Upper lobe of left lung (tissue), 6 donors: ENCODE data around the gene CDH26. TPM values are rescaled to one million over a fixed set of nuclear protein-coding genes. Genes with fewer than 3 reads are reported as not detected.
A peak's percentile ranks its signal among the peaks of the same experiment; 100 is the strongest.

Experiments
- ATAC-seq, 2 donors: fragments of 200-7000 bp; cut with Tn5 transposase; one replicate each; pipeline ENCODE4 v1.9.1; 2022; ENCODE audit warnings: mild to moderate bottlenecking in 2 of 2, moderate library complexity in 2 of 2; ENCODE audit not compliant: low FRiP score in 2 of 2
- DNase-seq, 2 donors: peaks; one replicate each; pipeline ENCODE4 v3.0.0-alpha.2; 2019 to 2020
- H3K27ac ChIP-seq, 4 donors: fragments of 200-600 bp; sonication (generic); one replicate each; pipeline ENCODE4 v1.5.1; 2016 to 2019
- H3K27me3 ChIP-seq, 4 donors: fragments of 200-600 bp; sonication (generic); one replicate each; pipeline ENCODE4 v1.5.1; 2017 to 2019
- H3K36me3 ChIP-seq, 4 donors: fragments of 200-600 bp; sonication (generic); one replicate each; pipeline ENCODE4 v1.5.1; 2016 to 2019
- H3K4me1 ChIP-seq, 4 donors: fragments of 200-600 bp; sonication (generic); one replicate each; pipeline ENCODE4 v1.5.1; 2018 to 2019
- H3K4me3 ChIP-seq, 4 donors: fragments of 200-600 bp; sonication (generic); one replicate each; pipeline ENCODE4 v1.5.1; 2017 to 2019; ENCODE audit warnings: mild to moderate bottlenecking in 2 of 4, moderate library complexity in 1 of 4
- H3K9me3 ChIP-seq, 4 donors: fragments of 200-600 bp; sonication (generic); one replicate each; pipeline ENCODE4 v1.5.1; 2018 to 2019
- EP300 ChIP-seq, 4 donors: sonication (generic); formaldehyde crosslinking; IDR thresholded peaks; one replicate each; pipeline ENCODE4 v1.5.1; 2017; ENCODE audit warnings: antibody characterized with exemption in 4 of 4, control low read depth in 2 of 4
- POLR2A ChIP-seq, 4 donors: fragments of 450-650 bp; IDR thresholded peaks; one replicate each; pipeline ENCODE4 v1.5.1; 2016 to 2017; ENCODE audit warnings: antibody characterized with exemption in 4 of 4, mild to moderate bottlenecking in 2 of 4
- POLR2AphosphoS5 ChIP-seq, 2 donors: sonication (generic); formaldehyde crosslinking; IDR thresholded peaks; one replicate each; pipeline ENCODE4 v1.5.1; 2017; ENCODE audit warnings: antibody characterized with exemption in 2 of 2
- WGBS, 2 donors: methylation state at CpG; one replicate each; pipeline ENCODE4 v1.1.5; 2017 to 2018; 5-methylcytosine and 5-hydroxymethylcytosine counted together
- total RNA-seq, 6 donors: library from RNA; depleted of rRNA in 4 of 6; stranded (reverse); fragments of >200 nt in 4 of 6; gene quantifications; one replicate each; pipeline versions ENCODE4 v1.1.0 to v1.2.1, GENCODE V29; 2016 to 2021
- TF ChIP-seq, protein P1 (sequence below), 6 experiments: fragments of 450-650 bp in 4 of 6; fragments of 200-600 bp in 2 of 6; sonication (generic) in 2 of 6; IDR thresholded peaks; one replicate each; pipeline ENCODE4 v1.5.1; 2016 to 2019; ENCODE audit warnings: antibody characterized with exemption in 6 of 6
- donor health status: DM: no; HTN: no; CAD: no; lungs with moderate emphysema.
- donor health status: DM: no; HTN: yes; CAD: no; lungs with severe emphysema.

CDH26 gene
- total RNA-seq, 6 donors from 2014 or later: 4.0 to 18.9 (median 11.1) TPM

DNA sequence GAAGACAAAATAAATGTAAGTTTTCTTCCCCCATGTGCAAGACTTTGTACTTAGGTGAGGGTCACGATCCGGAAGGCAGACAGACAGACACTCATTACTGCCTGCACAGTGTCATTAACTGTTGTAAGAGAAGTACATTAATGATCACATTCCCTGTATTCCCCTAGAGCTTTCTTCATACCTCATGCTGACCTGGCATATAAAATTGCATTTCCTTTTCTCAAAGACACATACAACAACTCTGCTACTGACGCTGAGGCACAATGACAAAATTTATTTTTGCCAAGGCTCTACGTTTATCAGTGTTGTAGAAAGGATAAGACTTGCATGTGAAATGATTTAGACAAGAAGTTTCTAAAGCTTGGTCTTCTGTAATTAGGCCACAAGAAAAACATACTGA is 21.8 kb upstream of the CDH26 start:
- H3K27ac ChIP-seq: peak overlapping the region in 1 of 4 donors; percentile 12
- 74 to 77% methylated on average over 4 of the region's 4 CpGs for WGBS, 2 donors
- ATAC-seq: no peak
- no peaks in the 10 kb centered on the region for H3K9me3 ChIP-seq
- TF ChIP-seq POLR2AphosphoS5 (IDR thresholded peaks at IDR 0.05): no peak
- TF ChIP-seq, protein P1, sequence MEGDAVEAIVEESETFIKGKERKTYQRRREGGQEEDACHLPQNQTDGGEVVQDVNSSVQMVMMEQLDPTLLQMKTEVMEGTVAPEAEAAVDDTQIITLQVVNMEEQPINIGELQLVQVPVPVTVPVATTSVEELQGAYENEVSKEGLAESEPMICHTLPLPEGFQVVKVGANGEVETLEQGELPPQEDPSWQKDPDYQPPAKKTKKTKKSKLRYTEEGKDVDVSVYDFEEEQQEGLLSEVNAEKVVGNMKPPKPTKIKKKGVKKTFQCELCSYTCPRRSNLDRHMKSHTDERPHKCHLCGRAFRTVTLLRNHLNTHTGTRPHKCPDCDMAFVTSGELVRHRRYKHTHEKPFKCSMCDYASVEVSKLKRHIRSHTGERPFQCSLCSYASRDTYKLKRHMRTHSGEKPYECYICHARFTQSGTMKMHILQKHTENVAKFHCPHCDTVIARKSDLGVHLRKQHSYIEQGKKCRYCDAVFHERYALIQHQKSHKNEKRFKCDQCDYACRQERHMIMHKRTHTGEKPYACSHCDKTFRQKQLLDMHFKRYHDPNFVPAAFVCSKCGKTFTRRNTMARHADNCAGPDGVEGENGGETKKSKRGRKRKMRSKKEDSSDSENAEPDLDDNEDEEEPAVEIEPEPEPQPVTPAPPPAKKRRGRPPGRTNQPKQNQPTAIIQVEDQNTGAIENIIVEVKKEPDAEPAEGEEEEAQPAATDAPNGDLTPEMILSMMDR (IDR thresholded peaks at IDR 0.05): no peak
- no peak for TF ChIP-seq EP300 (IDR thresholded peaks at IDR 0.05)
- no peak for TF ChIP-seq POLR2A (IDR thresholded peaks at IDR 0.05)
- no peak for DNase-seq
- peaks cover 36 to 53% (median 46%) of the 10 kb centered on the region in 4 donors for H3K4me1 ChIP-seq
- H3K36me3 ChIP-seq: peaks cover 0 to 6% (median 0%) of the 10 kb centered on the region in 4 donors
- no peaks in the 10 kb centered on the region for H3K27me3 ChIP-seq
- no peak overlapping the region for H3K4me3 ChIP-seq

DNA sequence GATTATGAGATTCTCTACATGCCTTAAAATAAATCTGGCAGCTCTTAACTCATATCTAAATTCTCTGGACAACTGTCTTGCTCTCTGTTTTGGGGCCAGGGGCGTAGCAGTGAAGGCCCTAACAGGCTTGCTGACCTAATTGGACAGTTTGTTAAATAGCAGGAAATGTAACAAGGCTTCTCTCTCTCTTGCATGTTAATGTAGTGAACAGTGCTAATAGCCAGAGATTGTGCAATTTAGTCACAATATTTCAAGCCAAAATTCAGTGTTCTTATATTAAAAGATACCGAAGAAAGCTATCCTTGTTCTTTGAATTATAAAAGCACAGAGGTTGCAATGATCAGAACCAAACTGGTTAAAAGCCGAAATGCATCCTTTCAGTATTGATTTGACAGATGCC is 21.1 kb upstream of the CDH26 start:
- TF ChIP-seq, protein P1 (IDR thresholded peaks at IDR 0.05): no peak
- TF ChIP-seq POLR2AphosphoS5 (IDR thresholded peaks at IDR 0.05) (no peak), EP300 (IDR thresholded peaks at IDR 0.05) (no peak), POLR2A (IDR thresholded peaks at IDR 0.05) (no peak)
- H3K27ac ChIP-seq: peak overlapping the region in 1 of 4 donors; percentile 96
- WGBS, 2 donors: 59 to 62% methylated on average over 3 of the region's 3 CpGs

DNA sequence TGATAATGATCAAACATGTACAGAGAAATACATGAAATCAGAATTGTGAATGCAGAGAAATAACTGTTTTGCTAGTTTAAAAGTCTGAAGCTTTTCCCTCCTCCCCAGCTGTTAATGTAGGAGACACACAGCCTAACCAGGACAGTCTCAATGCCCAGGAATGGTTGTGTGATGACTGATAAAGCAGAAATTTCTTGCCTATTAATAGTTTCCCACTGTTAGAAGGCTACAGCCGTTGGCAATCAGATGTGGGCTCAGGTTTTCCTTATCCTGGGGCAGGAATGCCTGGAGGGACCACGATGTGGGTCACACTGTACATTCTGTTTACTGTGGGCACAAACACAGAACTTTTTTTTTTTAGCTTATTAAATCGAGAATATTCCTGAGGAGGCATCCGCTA is 20.0 kb upstream of the CDH26 start:
- DNase-seq (no peak), ATAC-seq (no peak)
- no peaks in the 10 kb centered on the region for H3K9me3 ChIP-seq
- H3K4me3 ChIP-seq: peak overlapping the region in 1 of 4 donors; percentile 74
- peaks cover 40 to 61% (median 56%) of the 10 kb centered on the region in 4 donors for H3K4me1 ChIP-seq
- no peaks in the 10 kb centered on the region for H3K27me3 ChIP-seq
- H3K36me3 ChIP-seq: peaks cover 5 to 17% (median 7%) of the 10 kb centered on the region in 4 donors
- TF ChIP-seq, protein P1 (IDR thresholded peaks at IDR 0.05): no peak
- TF ChIP-seq EP300 (IDR thresholded peaks at IDR 0.05): no peak
- TF ChIP-seq POLR2AphosphoS5 (IDR thresholded peaks at IDR 0.05): no peak
- TF ChIP-seq POLR2A (IDR thresholded peaks at IDR 0.05): no peak
- 71% methylated on average over 4 of the region's 4 CpGs for whole genome bisulfite sequencing, 2 donors
- H3K27ac ChIP-seq: peak overlapping the region in 2 of 4 donors; percentile 20 to 96

More for the DNA sequence above, 21.1 kb upstream of the CDH26 start:
- ATAC-seq (no peak), DNase-seq (no peak)
- Histone ChIP-seq H3K36me3 (peaks cover 0 to 6% (median 0%) of the 10 kb centered on the region in 4 donors), H3K27me3 (no peaks in the 10 kb centered on the region), H3K4me1 (peaks cover 40 to 61% (median 52%) of the 10 kb centered on the region in 4 donors), H3K9me3 (no peaks in the 10 kb centered on the region), H3K4me3 (no peak overlapping the region)

DNA sequence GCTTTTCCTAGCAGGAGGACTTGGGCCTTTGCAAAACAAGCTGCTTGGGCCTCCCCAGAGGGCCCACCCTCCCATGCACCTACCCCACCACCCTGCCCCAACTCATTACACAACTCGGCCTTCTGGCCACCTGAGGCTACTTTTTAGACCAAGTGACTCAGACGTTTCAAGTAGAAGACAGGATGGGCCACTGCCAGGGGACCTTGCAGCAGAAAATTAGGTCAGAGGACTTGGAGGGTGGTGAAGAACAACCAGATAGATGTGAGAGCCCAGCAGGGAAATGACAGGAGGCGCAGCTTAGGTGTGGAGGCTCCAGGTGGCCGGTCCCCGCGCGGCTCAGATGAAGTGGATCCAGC is 19.5 kb upstream of the CDH26 start:
- Histone ChIP-seq H3K4me3 (peak overlapping the region in 2 of 4 donors; percentile 74 to 79), H3K27me3 (no peaks in the 10 kb centered on the region), H3K27ac (peak overlapping the region in 3 of 4 donors; percentile 20 to 98 (median 96)), H3K36me3 (peaks cover 6 to 21% (median 8%) of the 10 kb centered on the region in 4 donors), H3K9me3 (no peaks in the 10 kb centered on the region), H3K4me1 (peaks cover 40 to 57% (median 54%) of the 10 kb centered on the region in 4 donors)
- whole genome bisulfite sequencing, 2 donors: 80 to 84% methylated on average over 7 of the region's 7 CpGs
- ATAC-seq (no peak), DNase-seq (peak in 1 of 2 donors; percentile 69)
- no peak for TF ChIP-seq POLR2A (IDR thresholded peaks at IDR 0.05)
- no peak for TF ChIP-seq POLR2AphosphoS5 (IDR thresholded peaks at IDR 0.05)
- TF ChIP-seq, protein P1 (IDR thresholded peaks at IDR 0.05): no peak
- no peak for TF ChIP-seq EP300 (IDR thresholded peaks at IDR 0.05)
